D721Med (cell line): Measurements from ENCODE around the gene CSRP3.
"Not testable (repeated sequence)": the region's sequence is repeated elsewhere in the genome, so short reads cannot be mapped to it uniquely, and the experiment has no call there.

Source experiments
- DNase-seq: peaks from one replicate; pipeline ENCODE4 v3.0.0; 2011; ENCODE audit warnings: low spot score; ENCODE audit not compliant: insufficient read length
- FAIRE-seq: peaks from 2 replicates; lab custom pipeline; 2011; peaks lifted over from hg19 to GRCh38; lab: Jason Lieb, UNC
- CTCF ChIP-seq: IDR thresholded peaks from 2 replicates; pipeline ENCODE4 v1.5.1; 2012; ENCODE audit warnings: mild to moderate bottlenecking, control low read depth; ENCODE audit not compliant: insufficient read depth; ENCODE audit errors: missing control alignments

Gene CSRP3

DNA sequence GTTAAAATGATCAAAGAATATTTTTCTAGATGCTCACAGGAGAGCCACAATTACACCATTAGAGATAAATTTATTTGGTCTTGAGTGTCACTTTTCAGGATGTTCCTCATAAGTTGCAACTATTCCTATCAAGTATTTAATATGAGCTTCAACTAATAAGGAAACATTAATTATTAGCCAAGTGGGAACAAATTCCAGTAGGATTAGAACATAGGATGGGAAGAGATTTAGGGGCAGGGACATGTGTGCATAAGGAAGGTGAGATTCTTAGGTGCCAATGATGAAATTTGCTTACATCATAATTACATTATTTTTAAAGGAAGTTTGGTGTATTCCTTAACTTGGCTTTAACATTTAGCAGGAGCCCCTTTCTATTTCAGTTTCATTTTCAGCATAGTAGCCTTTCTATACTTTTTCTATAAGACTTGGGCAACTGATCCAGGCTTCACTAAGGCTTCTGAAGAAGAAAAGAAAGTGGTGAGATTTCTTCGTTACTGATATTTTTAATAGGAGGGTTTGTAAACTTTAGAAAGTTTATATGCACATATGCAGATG is 38.8 kb downstream of the CSRP3 start:
- DNase-seq = no peak
- FAIRE-seq = no peak
- no peak for TF ChIP-seq CTCF

GRCh38 chr11:19161651-19162050 is 40.1 kb downstream of the CSRP3 start:
- no peak for FAIRE-seq
- no peak for TF ChIP-seq CTCF
- DNase-seq = no peak

DNA sequence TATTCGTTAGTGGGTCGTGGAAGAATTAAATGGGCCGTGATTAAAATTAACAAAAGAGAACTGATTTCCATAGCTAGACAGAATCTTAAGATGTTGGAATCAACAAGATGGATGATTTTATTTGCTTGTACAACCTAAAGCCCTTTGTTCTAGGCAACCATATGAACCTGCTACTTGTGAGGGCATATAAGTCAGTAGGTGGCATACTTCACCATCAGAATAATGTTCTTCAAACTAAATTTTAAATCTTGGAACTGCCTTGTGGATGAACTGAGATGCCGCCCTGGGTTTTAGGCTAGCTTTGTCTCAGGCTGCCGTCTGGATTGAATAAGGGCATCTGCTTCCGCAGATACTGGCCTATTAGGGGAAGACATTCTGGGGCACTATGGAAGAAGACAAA is 40.9 kb downstream of the CSRP3 start:
- FAIRE-seq = no peak
- no peak for TF ChIP-seq CTCF
- DNase-seq = no peak

GRCh38 chr11:19156892-19157291 is 44.9 kb downstream of the CSRP3 start:
- no peak for DNase-seq
- no peak for FAIRE-seq
- no peak for TF ChIP-seq CTCF

DNA sequence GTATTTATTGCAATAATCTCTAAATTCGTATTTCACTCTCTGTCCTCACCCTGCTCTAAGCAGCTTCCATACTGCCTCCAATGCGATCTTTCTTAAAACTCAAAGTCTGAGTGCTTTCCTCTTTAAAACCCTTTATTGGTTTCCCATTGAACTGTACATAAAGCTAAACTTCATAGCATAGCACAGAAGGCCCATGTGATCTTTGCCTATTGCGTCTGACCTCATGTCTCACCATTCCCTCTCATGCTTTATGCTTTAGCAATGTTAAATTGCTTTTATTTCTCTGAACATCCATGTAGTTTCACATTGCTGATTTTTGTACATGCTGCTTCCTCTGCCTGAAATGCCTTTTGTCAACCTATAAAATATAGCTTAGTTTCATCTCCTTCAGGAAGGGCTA is 56.5 kb downstream of the CSRP3 start:
- no peak for TF ChIP-seq CTCF
- no peak for FAIRE-seq
- DNase-seq = no peak

GRCh38 chr11:19136884-19137283 is 64.9 kb downstream of the CSRP3 start:
- FAIRE-seq, DNase-seq: not testable (repeated sequence)

DNA sequence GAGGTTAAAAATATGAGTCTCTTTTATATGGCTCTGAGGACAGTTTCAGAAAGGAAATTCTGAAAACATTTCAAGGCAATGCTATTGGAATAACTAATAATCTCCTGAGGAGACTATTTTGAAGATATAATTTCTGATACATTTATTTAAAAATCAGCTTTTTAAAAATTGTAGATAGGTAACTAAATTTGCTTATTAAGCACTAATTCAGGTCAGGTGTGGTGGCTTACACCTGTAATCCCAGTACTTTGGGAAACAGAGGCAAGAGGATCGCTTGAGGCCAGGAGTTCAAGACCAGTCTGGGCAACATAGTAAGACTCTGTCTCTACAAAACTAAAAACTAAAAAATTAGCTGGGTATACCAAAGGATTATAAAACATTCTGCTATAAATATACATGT is 67.8 kb downstream of the CSRP3 start:
- DNase-seq = no peak
- no peak for TF ChIP-seq CTCF
- no peak for FAIRE-seq
